Suprapubic skin (tissue), 4 donors: ENCODE data around the gene CEP112. TPM values are rescaled to one million over a fixed set of nuclear protein-coding genes. Genes with fewer than 3 reads are reported as not detected.

Experiments used
- DNase-seq, 2 donors: peaks; one replicate each; pipeline ENCODE4 v3.0.0-alpha.2; 2019; ENCODE audit warnings: low spot score in 2 of 2
- H3K27ac ChIP-seq: fragments of 200-600 bp; sonication (generic); one replicate; pipeline ENCODE4 v1.5.1; 2019
- H3K27me3 ChIP-seq: fragments of 200-600 bp; sonication (generic); one replicate; pipeline ENCODE4 v1.5.1; 2019
- H3K36me3 ChIP-seq: fragments of 200-600 bp; sonication (generic); one replicate; pipeline ENCODE4 v1.5.1; 2019
- H3K4me1 ChIP-seq: fragments of 200-600 bp; sonication (generic); one replicate; pipeline ENCODE4 v1.5.1; 2019
- H3K4me3 ChIP-seq: fragments of 200-600 bp; sonication (generic); one replicate; pipeline ENCODE4 v1.5.1; 2019; ENCODE audit warnings: mild to moderate bottlenecking
- H3K9me3 ChIP-seq: fragments of 200-600 bp; sonication (generic); one replicate; pipeline ENCODE4 v1.5.1; 2019
- EP300 ChIP-seq: sonication (generic); formaldehyde crosslinking; IDR thresholded peaks from one replicate; pipeline ENCODE4 v1.6.1; 2017; ENCODE audit warnings: antibody characterized with exemption
- POLR2A ChIP-seq, 2 donors: fragments of 450-650 bp; IDR thresholded peaks; one replicate each; pipeline ENCODE4 v1.6.1; 2017; ENCODE audit warnings: antibody characterized with exemption in 2 of 2, mild to moderate bottlenecking in 2 of 2, moderate library complexity in 2 of 2
- POLR2AphosphoS5 ChIP-seq, 3 donors: sonication (generic); formaldehyde crosslinking; IDR thresholded peaks; one replicate each; pipeline ENCODE4 v1.6.1; 2017; ENCODE audit warnings: antibody characterized with exemption in 3 of 3
- WGBS: methylation state at CpG from one replicate; pipeline ENCODE4 v1.1.5; 2018; 5-methylcytosine and 5-hydroxymethylcytosine counted together
- total RNA-seq, 4 donors: library from RNA; depleted of rRNA; stranded (reverse); fragments of >200 nt; gene quantifications; one replicate each; pipeline ENCODE4 v1.1.0, GENCODE V29; 2016
- TF ChIP-seq, protein P1 (sequence below), 2 donors: fragments of 200-600 bp in 1 of 2; fragments of 450-650 bp in 1 of 2; sonication (generic) in 1 of 2; IDR thresholded peaks; one replicate each; pipeline ENCODE4 v1.5.1; 2016 to 2019; ENCODE audit warnings: antibody characterized with exemption in 2 of 2, mild to moderate bottlenecking in 1 of 2, moderate library complexity in 1 of 2

The CEP112 gene
- total RNA-seq, 4 donors from 2014 or later, result 0.68 to 14.1 (median 6.6) TPM

DNA sequence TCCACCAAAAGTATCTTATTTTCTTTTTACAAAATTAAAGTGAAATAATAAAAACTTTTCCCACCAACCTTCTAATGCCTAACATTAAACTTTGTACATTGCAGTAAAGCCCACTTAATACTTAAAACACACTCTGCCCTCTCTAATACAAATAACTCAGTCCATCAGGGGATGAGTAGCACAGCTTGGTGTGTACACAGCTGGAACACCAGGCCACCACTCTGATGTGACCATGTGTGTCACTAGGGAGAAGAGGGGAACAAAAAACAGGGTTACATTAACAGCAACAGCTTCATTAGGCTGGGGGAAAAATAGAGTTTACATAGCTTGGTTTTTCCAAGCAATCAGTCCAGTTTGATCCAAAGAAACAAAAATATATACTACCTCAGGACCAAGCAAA is 295.0 kb downstream of the CEP112 start:
- H3K4me1 ChIP-seq, result no peaks in the 10 kb centered on the region
- H3K27me3 ChIP-seq, result no peaks in the 10 kb centered on the region
- no peak for DNase-seq
- H3K36me3 ChIP-seq, result no peaks in the 10 kb centered on the region
- no peak for TF ChIP-seq EP300
- TF ChIP-seq POLR2A (IDR thresholded peaks at IDR 0.05), result no peak
- TF ChIP-seq POLR2AphosphoS5 (IDR thresholded peaks at IDR 0.05), result no peak
- no peak overlapping the region for H3K4me3 ChIP-seq
- no peaks in the 10 kb centered on the region for H3K9me3 ChIP-seq
- no peak overlapping the region for H3K27ac ChIP-seq

DNA sequence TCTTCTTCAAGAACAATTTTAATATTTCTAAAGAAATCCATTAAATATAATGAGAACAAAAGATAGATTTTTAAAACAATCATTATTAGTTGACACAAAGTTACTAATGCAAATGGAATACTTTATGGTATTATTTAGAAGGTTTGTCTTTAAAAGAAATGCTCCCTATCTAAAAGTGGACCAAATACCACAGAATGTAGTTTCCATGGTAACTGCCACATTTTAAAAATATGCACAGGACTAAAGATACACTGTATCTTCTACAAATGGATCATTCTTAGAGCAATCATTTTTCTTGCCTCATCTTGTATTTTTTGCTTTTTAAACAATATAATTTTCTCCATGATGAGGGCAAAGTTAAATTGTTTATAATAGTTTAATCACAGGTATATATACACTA is 296.0 kb downstream of the CEP112 start:
- H3K4me1 ChIP-seq, result no peaks in the 10 kb centered on the region
- no peaks in the 10 kb centered on the region for H3K27me3 ChIP-seq
- no peak for DNase-seq
- no peak overlapping the region for H3K27ac ChIP-seq
- H3K4me3 ChIP-seq, result no peak overlapping the region
- H3K36me3 ChIP-seq, result no peaks in the 10 kb centered on the region
- TF ChIP-seq, protein P1, sequence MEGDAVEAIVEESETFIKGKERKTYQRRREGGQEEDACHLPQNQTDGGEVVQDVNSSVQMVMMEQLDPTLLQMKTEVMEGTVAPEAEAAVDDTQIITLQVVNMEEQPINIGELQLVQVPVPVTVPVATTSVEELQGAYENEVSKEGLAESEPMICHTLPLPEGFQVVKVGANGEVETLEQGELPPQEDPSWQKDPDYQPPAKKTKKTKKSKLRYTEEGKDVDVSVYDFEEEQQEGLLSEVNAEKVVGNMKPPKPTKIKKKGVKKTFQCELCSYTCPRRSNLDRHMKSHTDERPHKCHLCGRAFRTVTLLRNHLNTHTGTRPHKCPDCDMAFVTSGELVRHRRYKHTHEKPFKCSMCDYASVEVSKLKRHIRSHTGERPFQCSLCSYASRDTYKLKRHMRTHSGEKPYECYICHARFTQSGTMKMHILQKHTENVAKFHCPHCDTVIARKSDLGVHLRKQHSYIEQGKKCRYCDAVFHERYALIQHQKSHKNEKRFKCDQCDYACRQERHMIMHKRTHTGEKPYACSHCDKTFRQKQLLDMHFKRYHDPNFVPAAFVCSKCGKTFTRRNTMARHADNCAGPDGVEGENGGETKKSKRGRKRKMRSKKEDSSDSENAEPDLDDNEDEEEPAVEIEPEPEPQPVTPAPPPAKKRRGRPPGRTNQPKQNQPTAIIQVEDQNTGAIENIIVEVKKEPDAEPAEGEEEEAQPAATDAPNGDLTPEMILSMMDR (IDR thresholded peaks at IDR 0.05), result no peak
- TF ChIP-seq POLR2A (IDR thresholded peaks at IDR 0.05) (no peak), EP300 (no peak), POLR2AphosphoS5 (IDR thresholded peaks at IDR 0.05) (no peak)
- no peaks in the 10 kb centered on the region for H3K9me3 ChIP-seq

DNA sequence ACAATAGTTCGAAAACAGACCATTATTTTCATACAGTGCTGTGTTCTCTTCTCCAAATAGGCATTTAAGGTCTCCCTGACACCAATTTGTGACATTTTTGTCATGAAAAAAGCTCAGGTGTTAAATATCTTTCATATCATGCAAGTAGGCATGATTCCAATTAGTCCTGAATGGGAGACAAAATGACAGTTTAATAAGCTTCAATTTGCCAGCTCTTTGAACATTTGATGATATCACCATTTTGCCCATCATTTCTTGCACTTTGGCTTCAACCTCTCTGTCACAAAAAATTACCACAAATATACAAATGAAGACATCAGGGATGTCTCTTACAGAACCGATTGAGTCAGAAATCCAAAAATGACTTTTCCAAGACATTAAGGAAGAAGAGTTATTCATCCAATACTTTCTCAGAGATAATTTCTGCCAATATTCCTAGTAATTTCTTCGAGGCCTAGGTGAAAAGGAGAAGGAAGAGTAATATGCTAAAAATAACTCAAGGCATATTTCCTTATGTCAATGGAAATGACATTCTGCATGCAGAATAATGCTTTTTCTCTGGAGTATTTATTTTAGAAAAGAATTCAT is 298.1 kb downstream of the CEP112 start:
- H3K36me3 ChIP-seq, result no peaks in the 10 kb centered on the region
- no peak overlapping the region for H3K27ac ChIP-seq
- H3K27me3 ChIP-seq, result no peaks in the 10 kb centered on the region
- H3K9me3 ChIP-seq, result no peaks in the 10 kb centered on the region
- TF ChIP-seq EP300 (no peak), POLR2AphosphoS5 (IDR thresholded peaks at IDR 0.05) (no peak), POLR2A (IDR thresholded peaks at IDR 0.05) (no peak)
- TF ChIP-seq, protein P1 (IDR thresholded peaks at IDR 0.05), result no peak
- DNase-seq, result no peak
- 85% methylated on average over 3 of the region's 3 CpGs for WGBS
- H3K4me3 ChIP-seq, result no peak overlapping the region
- no peaks in the 10 kb centered on the region for H3K4me1 ChIP-seq

DNA sequence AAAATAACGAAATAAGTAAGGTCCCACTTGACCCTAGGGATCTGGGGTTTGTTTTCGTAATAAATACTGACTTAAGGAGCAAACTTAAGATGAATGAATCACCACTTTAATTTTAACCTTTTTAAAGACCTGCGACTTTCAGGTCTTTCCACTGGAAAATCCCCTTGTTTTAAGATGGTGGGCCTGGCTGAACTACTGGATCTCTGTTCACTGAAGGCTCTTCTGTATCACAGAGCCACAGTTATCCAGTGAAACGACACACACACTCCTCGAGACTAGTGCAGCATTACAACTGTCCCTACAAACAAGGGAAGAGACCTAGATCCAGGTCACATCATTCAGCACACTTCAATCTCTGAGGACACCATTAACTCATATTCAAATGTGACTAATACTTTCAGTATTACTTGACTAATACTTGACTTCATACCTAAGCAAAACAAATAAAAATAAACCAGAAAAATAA is 299.0 kb downstream of the CEP112 start:
- H3K27ac ChIP-seq, result no peak overlapping the region
- H3K36me3 ChIP-seq, result no peaks in the 10 kb centered on the region
- 87% methylated on average over 5 of the region's 5 CpGs for WGBS
- no peaks in the 10 kb centered on the region for H3K27me3 ChIP-seq
- TF ChIP-seq POLR2AphosphoS5 (IDR thresholded peaks at IDR 0.05) (no peak), EP300 (no peak)
- H3K4me3 ChIP-seq, result no peak overlapping the region
- H3K9me3 ChIP-seq, result no peaks in the 10 kb centered on the region
- no peaks in the 10 kb centered on the region for H3K4me1 ChIP-seq
- DNase-seq, result no peak

DNA sequence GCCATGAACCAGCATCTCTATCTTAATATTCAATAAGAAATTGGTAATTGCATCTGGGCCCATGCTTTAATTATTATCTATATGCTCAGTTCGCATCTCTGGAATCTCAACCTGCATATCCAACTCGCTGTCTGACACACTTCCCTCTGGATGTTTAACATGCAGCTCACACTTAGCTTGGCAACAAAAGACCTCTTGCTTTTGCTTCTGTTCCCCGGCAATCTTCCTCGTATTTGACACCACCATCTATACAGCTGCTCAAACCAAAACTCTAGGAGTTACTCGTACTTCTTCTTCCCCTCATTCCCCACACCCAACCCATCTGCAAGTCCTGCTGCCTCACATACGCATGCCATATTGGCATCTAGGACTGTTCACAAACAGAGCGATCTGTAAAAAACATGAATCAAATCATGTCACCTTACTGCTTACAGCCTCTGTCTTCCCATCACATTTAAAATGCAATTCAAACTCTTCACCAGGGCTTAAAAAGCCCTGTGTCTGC is 300.6 kb downstream of the CEP112 start:
- peaks cover 9% of the 10 kb centered on the region for H3K4me1 ChIP-seq
- no peak overlapping the region for H3K27ac ChIP-seq
- H3K9me3 ChIP-seq, result no peaks in the 10 kb centered on the region
- no peak for TF ChIP-seq EP300
- TF ChIP-seq POLR2AphosphoS5 (IDR thresholded peaks at IDR 0.05), result no peak
- TF ChIP-seq, protein P1 (IDR thresholded peaks at IDR 0.05), result no peak
- no peak for TF ChIP-seq POLR2A (IDR thresholded peaks at IDR 0.05)
- no peak overlapping the region for H3K4me3 ChIP-seq
- H3K36me3 ChIP-seq, result no peaks in the 10 kb centered on the region
- no peak for DNase-seq
- no peaks in the 10 kb centered on the region for H3K27me3 ChIP-seq
- WGBS, result 95% methylated on average over 7 of the region's 7 CpGs

DNA sequence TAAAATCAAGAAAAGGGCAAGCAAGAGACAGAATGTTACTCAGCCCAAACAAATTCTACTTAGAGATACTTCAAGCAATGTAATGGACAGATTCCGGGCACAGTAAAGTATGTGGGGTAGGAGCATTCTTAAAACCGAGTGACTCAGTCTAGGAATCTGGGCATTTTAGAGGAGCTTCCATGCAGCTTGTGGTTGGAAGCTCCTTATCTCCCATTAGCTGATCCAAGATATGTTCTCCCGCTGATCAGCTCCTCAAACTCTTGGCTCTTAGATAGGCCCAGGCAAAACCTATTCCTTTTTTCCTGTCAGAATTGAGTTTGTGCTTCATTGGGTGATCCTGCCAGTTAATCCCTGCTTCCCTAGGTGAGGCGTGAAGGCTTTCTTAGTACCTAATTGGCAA is 303.3 kb downstream of the CEP112 start:
- no peak overlapping the region for H3K4me3 ChIP-seq
- DNase-seq, result no peak
- peaks cover 25% of the 10 kb centered on the region for H3K4me1 ChIP-seq
- H3K27me3 ChIP-seq, result no peaks in the 10 kb centered on the region
- H3K9me3 ChIP-seq, result no peaks in the 10 kb centered on the region
- H3K27ac ChIP-seq, result no peak overlapping the region
- H3K36me3 ChIP-seq, result no peaks in the 10 kb centered on the region
- TF ChIP-seq POLR2A (IDR thresholded peaks at IDR 0.05) (no peak), POLR2AphosphoS5 (IDR thresholded peaks at IDR 0.05) (no peak), EP300 (no peak)
- TF ChIP-seq, protein P1 (IDR thresholded peaks at IDR 0.05), result no peak
- 91% methylated on average over 4 of the region's 4 CpGs for WGBS
